Duodenal mucosa (tissue), 2 donors: ENCODE results near the gene KLHL30.
"Not testable (repeated sequence)": the region's sequence is repeated elsewhere in the genome, so short reads cannot be mapped to it uniquely, and the experiment has no call there.

Source experiments
- H3K27ac ChIP-seq: one replicate; pipeline ENCODE4 v1.7.0; 2013; ENCODE audit warnings: low read depth, low read length
- H3K27me3 ChIP-seq, 2 donors: one replicate each; pipeline ENCODE4 v1.7.0; 2013; ENCODE audit warnings: low read length in 2 of 2, control low read depth in 1 of 2; ENCODE audit not compliant: insufficient read depth in 2 of 2, control insufficient read depth in 1 of 2
- H3K36me3 ChIP-seq, 2 donors: one replicate each; pipeline ENCODE4 v1.7.0; 2013; ENCODE audit warnings: low read length in 2 of 2, control low read depth in 1 of 2; ENCODE audit not compliant: insufficient read depth in 2 of 2, control insufficient read depth in 1 of 2
- H3K4me1 ChIP-seq, 2 donors: one replicate each; pipeline ENCODE4 v1.7.0; 2013; ENCODE audit warnings: low read length in 2 of 2, control low read depth in 1 of 2; ENCODE audit not compliant: insufficient read depth in 2 of 2, control insufficient read depth in 1 of 2
- H3K4me3 ChIP-seq, 2 donors: one replicate each; pipeline ENCODE4 v1.7.0; 2013; ENCODE audit warnings: low read length in 2 of 2, low read depth in 1 of 2
- H3K9ac ChIP-seq, 2 donors: one replicate each; pipeline ENCODE4 v1.7.0; 2013; ENCODE audit warnings: low read length in 2 of 2, low read depth in 1 of 2
- H3K9me3 ChIP-seq, 2 donors: one replicate each; pipeline ENCODE4 v1.7.0; 2013; ENCODE audit warnings: low read length in 2 of 2, control low read depth in 1 of 2; ENCODE audit not compliant: control insufficient read depth in 1 of 2

The KLHL30 gene

GRCh38 chr2:238113611-238114010, 24.9 kb upstream of the KLHL30 start:
- H3K36me3 ChIP-seq = no peaks in the 10 kb centered on the region
- H3K9me3 ChIP-seq = no peaks in the 10 kb centered on the region
- peaks cover 0 to 4% of the 10 kb centered on the region in 2 donors for H3K27me3 ChIP-seq
- H3K4me3 ChIP-seq = no peak overlapping the region
- H3K27ac ChIP-seq = no peak overlapping the region
- H3K4me1 ChIP-seq = peaks cover 0 to 2% of the 10 kb centered on the region in 2 donors
- no peak overlapping the region for H3K9ac ChIP-seq

- H3K27ac ChIP-seq = no peak overlapping the region
- no peaks in the 10 kb centered on the region for H3K36me3 ChIP-seq
- H3K4me1 ChIP-seq = no peaks in the 10 kb centered on the region
- H3K9ac ChIP-seq = no peak overlapping the region
- H3K27me3 ChIP-seq = peaks cover 0 to 6% of the 10 kb centered on the region in 2 donors
- H3K4me3 ChIP-seq = no peak overlapping the region
- no peaks in the 10 kb centered on the region for H3K9me3 ChIP-seq
Measured at GRCh38 chr2:238114331-238114841, 24.1 kb upstream of the KLHL30 start.

- H3K4me1 ChIP-seq = no peaks in the 10 kb centered on the region
- H3K27ac ChIP-seq = no peak overlapping the region
- no peak overlapping the region for H3K9ac ChIP-seq
Measured at GRCh38 chr2:238114851-238115660, 23.4 kb upstream of the KLHL30 start.

GRCh38 chr2:238115709-238116108, 22.8 kb upstream of the KLHL30 start:
- H3K9me3 ChIP-seq, H3K4me3 ChIP-seq, H3K36me3 ChIP-seq, H3K4me1 ChIP-seq, H3K9ac ChIP-seq, H3K27ac ChIP-seq: not testable (repeated sequence)
- peaks cover 0 to 12% of the 10 kb centered on the region in 2 donors for H3K27me3 ChIP-seq

More at GRCh38 chr2:238114851-238115660, 23.4 kb upstream of the KLHL30 start:
- Histone ChIP-seq H3K36me3 (no peaks in the 10 kb centered on the region), H3K9me3 (no peaks in the 10 kb centered on the region), H3K27me3 (peaks cover 0 to 12% of the 10 kb centered on the region in 2 donors), H3K4me3 (no peak overlapping the region)

- Histone ChIP-seq H3K27ac (no peak overlapping the region), H3K4me3 (no peak overlapping the region), H3K36me3 (no peaks in the 10 kb centered on the region), H3K27me3 (peaks cover 0 to 12% of the 10 kb centered on the region in 2 donors), H3K9ac (no peak overlapping the region), H3K4me1 (no peaks in the 10 kb centered on the region), H3K9me3 (no peaks in the 10 kb centered on the region)
Measured at GRCh38 chr2:238116298-238117198, 21.9 kb upstream of the KLHL30 start.

- no peaks in the 10 kb centered on the region for H3K4me1 ChIP-seq
- H3K4me3 ChIP-seq = no peak overlapping the region
- H3K27me3 ChIP-seq = peaks cover 0 to 12% of the 10 kb centered on the region in 2 donors
- no peak overlapping the region for H3K27ac ChIP-seq
- no peaks in the 10 kb centered on the region for H3K36me3 ChIP-seq
- H3K9me3 ChIP-seq = no peaks in the 10 kb centered on the region
- no peak overlapping the region for H3K9ac ChIP-seq
Measured at GRCh38 chr2:238117199-238118154, 21.0 kb upstream of the KLHL30 start.

GRCh38 chr2:238119756-238120462, 18.6 kb upstream of the KLHL30 start:
- H3K9ac ChIP-seq = no peak overlapping the region
- H3K36me3 ChIP-seq = no peaks in the 10 kb centered on the region
- no peaks in the 10 kb centered on the region for H3K9me3 ChIP-seq
- H3K27me3 ChIP-seq = peaks cover 0 to 12% of the 10 kb centered on the region in 2 donors
- no peaks in the 10 kb centered on the region for H3K4me1 ChIP-seq
- H3K4me3 ChIP-seq = no peak overlapping the region
- H3K27ac ChIP-seq = no peak overlapping the region

GRCh38 chr2:238120463-238121298, 17.8 kb upstream of the KLHL30 start:
- Histone ChIP-seq H3K27ac (no peak overlapping the region), H3K27me3 (peaks cover 0 to 12% of the 10 kb centered on the region in 2 donors), H3K4me3 (no peak overlapping the region), H3K36me3 (no peaks in the 10 kb centered on the region), H3K9me3 (no peaks in the 10 kb centered on the region), H3K9ac (no peak overlapping the region), H3K4me1 (no peaks in the 10 kb centered on the region)
